ENCODE data around the gene GTSE1. TPM values are rescaled to one million over a fixed set of nuclear protein-coding genes. Genes with fewer than 3 reads are reported as not detected.

GTSE1 gene
- total and polyA plus RNA-seq, 2 of the 13 experiments (the other 11 are each of a cell fraction or from before 2014, with no cell fraction given): 10.7 to 13.5 TPM

DNA sequence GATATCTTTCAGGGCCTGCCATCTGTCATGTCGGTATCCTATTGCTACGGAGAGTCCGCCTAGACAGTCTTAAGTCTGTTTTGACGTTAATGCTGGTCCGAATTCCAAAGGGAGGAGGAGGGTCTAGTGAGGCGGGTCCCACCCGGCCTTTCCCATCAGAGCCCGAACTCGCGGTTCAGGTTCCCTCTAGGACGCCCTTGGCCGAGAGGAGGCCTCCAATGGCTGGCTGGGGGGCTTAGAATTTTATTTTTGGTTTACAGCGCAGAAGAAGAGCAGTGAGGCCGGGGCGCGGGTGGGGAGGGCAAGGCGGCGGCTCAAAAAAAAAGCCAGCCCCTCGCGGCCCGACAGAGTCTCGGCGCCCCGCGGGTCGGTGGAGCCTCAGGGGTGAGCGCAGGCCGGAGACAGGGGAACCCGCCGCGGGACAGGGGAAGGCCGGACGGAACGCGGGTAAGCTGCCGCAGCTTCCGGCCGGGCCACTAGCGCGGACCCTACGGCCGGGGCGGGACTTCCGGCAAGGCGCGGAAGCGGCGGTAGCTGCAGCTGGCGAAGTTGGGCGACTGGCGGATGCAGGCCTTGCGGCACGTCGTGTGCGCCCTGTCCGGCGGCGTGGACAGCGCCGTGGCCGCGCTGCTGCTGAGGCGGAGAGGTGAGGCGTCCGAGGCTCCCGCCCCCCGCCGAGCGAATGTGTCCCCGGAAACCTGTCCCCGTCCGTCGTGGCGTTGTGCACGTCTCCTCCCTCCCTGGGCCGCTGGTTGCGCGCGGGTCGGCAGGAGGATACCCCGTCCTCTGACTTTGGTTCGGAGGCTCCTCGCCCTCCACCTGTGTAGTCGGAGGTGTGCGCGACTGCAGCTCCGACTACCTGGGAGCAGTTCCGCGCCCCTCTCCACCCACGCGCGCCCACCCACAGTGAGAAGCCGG is 38.8 kb downstream of the GTSE1 start, which contains the start of gene TRMU (continued):
- no peak; the same call in 1 of the 2 replicates for TF ChIP-seq JDP2 (CRISPR knock-in tag; IDR thresholded peaks at IDR 0.05; ENCODE audit: borderline replicate concordance)
- peak; percentile 57; the same call in 1 of the 2 replicates for TF ChIP-seq NAIF1 (CRISPR knock-in tag; IDR thresholded peaks at IDR 0.05; ENCODE audit: borderline replicate concordance)
- no peak for TF ChIP-seq NFE2L2 (IDR thresholded peaks at IDR 0.05; ENCODE audit: low read length)
- TF ChIP-seq IRF9 (CRISPR knock-in tag; IDR thresholded peaks at IDR 0.05; ENCODE audit: borderline replicate concordance): peak; percentile 44; the same call in 1 of the 2 replicates
- 0 out of 2 replicates have a peak, but pooled peaks have one; percentile 71 for TF ChIP-seq ZNF646 (CRISPR knock-in tag; IDR thresholded peaks at IDR 0.05)
- TF ChIP-seq ZNF607 (CRISPR knock-in tag; IDR thresholded peaks at IDR 0.05; ENCODE audit: borderline replicate concordance): peak; percentile 97
- peak; percentile 96 for TF ChIP-seq MYC (CRISPR knock-in tag; IDR thresholded peaks at IDR 0.05; ENCODE audit: borderline replicate concordance)
- peak; percentile 32 for TF ChIP-seq ESRRA (CRISPR knock-in tag; IDR thresholded peaks at IDR 0.05; ENCODE audit: low read depth)
- TF ChIP-seq, protein P1, sequence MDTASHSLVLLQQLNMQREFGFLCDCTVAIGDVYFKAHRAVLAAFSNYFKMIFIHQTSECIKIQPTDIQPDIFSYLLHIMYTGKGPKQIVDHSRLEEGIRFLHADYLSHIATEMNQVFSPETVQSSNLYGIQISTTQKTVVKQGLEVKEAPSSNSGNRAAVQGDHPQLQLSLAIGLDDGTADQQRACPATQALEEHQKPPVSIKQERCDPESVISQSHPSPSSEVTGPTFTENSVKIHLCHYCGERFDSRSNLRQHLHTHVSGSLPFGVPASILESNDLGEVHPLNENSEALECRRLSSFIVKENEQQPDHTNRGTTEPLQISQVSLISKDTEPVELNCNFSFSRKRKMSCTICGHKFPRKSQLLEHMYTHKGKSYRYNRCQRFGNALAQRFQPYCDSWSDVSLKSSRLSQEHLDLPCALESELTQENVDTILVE (CRISPR knock-in tag; IDR thresholded peaks at IDR 0.05): peak; percentile 78; the same call in 1 of the 2 replicates
- peak; percentile 99 for TF ChIP-seq BRD4 (CRISPR knock-in tag; IDR thresholded peaks at IDR 0.05)
- TF ChIP-seq ATF7-NPFF (CRISPR knock-in tag; IDR thresholded peaks at IDR 0.05; ENCODE audit: low read depth): peak; percentile 89
- TF ChIP-seq RFXAP (CRISPR knock-in tag; IDR thresholded peaks at IDR 0.05; ENCODE audit: borderline replicate concordance): peak; percentile 84; the same call in 1 of the 2 replicates
- TF ChIP-seq IRX3 (CRISPR knock-in tag; IDR thresholded peaks at IDR 0.05; ENCODE audit: borderline replicate concordance, low read depth): no peak
- TF ChIP-seq ZNF138 (CRISPR knock-in tag; IDR thresholded peaks at IDR 0.05; ENCODE audit: low read depth): no peak
- TF ChIP-seq, protein P2, sequence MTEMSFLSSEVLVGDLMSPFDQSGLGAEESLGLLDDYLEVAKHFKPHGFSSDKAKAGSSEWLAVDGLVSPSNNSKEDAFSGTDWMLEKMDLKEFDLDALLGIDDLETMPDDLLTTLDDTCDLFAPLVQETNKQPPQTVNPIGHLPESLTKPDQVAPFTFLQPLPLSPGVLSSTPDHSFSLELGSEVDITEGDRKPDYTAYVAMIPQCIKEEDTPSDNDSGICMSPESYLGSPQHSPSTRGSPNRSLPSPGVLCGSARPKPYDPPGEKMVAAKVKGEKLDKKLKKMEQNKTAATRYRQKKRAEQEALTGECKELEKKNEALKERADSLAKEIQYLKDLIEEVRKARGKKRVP (CRISPR knock-in tag; IDR thresholded peaks at IDR 0.05): peak in 1 of 2 experiments; percentile 37; a peak in 1 of 4 replicates
- TF ChIP-seq REXO4 (CRISPR knock-in tag; IDR thresholded peaks at IDR 0.05; ENCODE audit: borderline replicate concordance): peak; percentile 64; the same call in 1 of the 2 replicates
- TF ChIP-seq RFX3 (CRISPR knock-in tag; IDR thresholded peaks at IDR 0.05): no peak
- peak; percentile 84 for TF ChIP-seq DR1 (CRISPR knock-in tag; IDR thresholded peaks at IDR 0.05)

All from HepG2 (cell line).